Non-pigmented ciliary epithelial cell (primary cell): ENCODE measurements around the gene NLE1.
A peak's percentile ranks its signal among the peaks of the same experiment; 100 is the strongest.
"Not testable (repeated sequence)": the region's sequence is repeated elsewhere in the genome, so short reads cannot be mapped to it uniquely, and the experiment has no call there.

Source experiments
- DNase-seq: peaks from one replicate; pipeline ENCODE4 v3.0.0-alpha.2; 2010; ENCODE audit warnings: low read depth

NLE1 gene

GRCh38 chr17:35141681-35142466 is at the start of gene NLE1:
Gene NLE1, minus strand, starts transcription at chr17:35142303. Its CDS starts 28 bp downstream, at chr17:35142275.
- DNase-seq, result peak; percentile 30

- no peak for DNase-seq
These were observed 49.0 kb upstream of the NLE1 start for GRCh38 chr17:35191001-35191695.

GRCh38 chr17:35189291-35189690 is 47.2 kb upstream of the NLE1 start:
- DNase-seq, result no peak

GRCh38 chr17:35188111-35188510 is 46.0 kb upstream of the NLE1 start:
- no peak for DNase-seq

GRCh38 chr17:35187481-35187880 is 45.4 kb upstream of the NLE1 start:
- DNase-seq, result no peak

- no peak for DNase-seq
These were observed 43.7 kb upstream of the NLE1 start for GRCh38 chr17:35185849-35186248.

- no peak for DNase-seq
These were observed 42.2 kb upstream of the NLE1 start for GRCh38 chr17:35184274-35184673.

- no peak for DNase-seq
These were observed 41.2 kb upstream of the NLE1 start for GRCh38 chr17:35183332-35183731.

- not testable (repeated sequence) for DNase-seq
These were observed 37.3 kb upstream of the NLE1 start for GRCh38 chr17:35179379-35179778.

GRCh38 chr17:35176897-35177296 is 34.8 kb upstream of the NLE1 start:
- no peak for DNase-seq

- DNase-seq, result no peak
These were observed 33.7 kb upstream of the NLE1 start for GRCh38 chr17:35175638-35176415.

GRCh38 chr17:35174835-35175334 is 32.8 kb upstream of the NLE1 start:
- no peak for DNase-seq

- not testable (repeated sequence) for DNase-seq
These were observed 30.2 kb upstream of the NLE1 start for GRCh38 chr17:35172321-35172720.

- no peak for DNase-seq
These were observed 29.7 kb upstream of the NLE1 start for GRCh38 chr17:35171834-35172233.

- DNase-seq, result no peak
These were observed 29.1 kb upstream of the NLE1 start for GRCh38 chr17:35170968-35171771.

GRCh38 chr17:35169835-35170363 is 27.8 kb upstream of the NLE1 start:
- DNase-seq, result no peak

GRCh38 chr17:35167666-35168065 is 25.6 kb upstream of the NLE1 start:
- peak; percentile 5 for DNase-seq

GRCh38 chr17:35167046-35167445 is 24.9 kb upstream of the NLE1 start:
- DNase-seq, result no peak

- DNase-seq, result no peak
These were observed 24.4 kb upstream of the NLE1 start for GRCh38 chr17:35166526-35166925.

GRCh38 chr17:35164716-35165115 is 22.6 kb upstream of the NLE1 start:
- DNase-seq, result no peak

- no peak for DNase-seq
These were observed 21.8 kb upstream of the NLE1 start for GRCh38 chr17:35163886-35164285.
